Stimulated activated CD4-positive, alpha-beta T cell treated with anti-CD3 and anti-CD28 coated beads, TNF-alpha, amount 100 ng/mL, for 4 hours (primary cell): Measurements from ENCODE around the gene SCN8A.
"Not testable (repeated sequence)": the region's sequence is repeated elsewhere in the genome, so short reads cannot be mapped to it uniquely, and the experiment has no call there.

Source experiments
- DNase-seq, 3 experiments: peaks; one replicate each; pipeline ENCODE4 v3.0.0-alpha.2; 2020; ENCODE audit warnings: low read depth in 3 of 3

Gene SCN8A

GRCh38 chr12:51763743-51764142, 172.7 kb downstream of the SCN8A start:
- no peak for DNase-seq

DNA sequence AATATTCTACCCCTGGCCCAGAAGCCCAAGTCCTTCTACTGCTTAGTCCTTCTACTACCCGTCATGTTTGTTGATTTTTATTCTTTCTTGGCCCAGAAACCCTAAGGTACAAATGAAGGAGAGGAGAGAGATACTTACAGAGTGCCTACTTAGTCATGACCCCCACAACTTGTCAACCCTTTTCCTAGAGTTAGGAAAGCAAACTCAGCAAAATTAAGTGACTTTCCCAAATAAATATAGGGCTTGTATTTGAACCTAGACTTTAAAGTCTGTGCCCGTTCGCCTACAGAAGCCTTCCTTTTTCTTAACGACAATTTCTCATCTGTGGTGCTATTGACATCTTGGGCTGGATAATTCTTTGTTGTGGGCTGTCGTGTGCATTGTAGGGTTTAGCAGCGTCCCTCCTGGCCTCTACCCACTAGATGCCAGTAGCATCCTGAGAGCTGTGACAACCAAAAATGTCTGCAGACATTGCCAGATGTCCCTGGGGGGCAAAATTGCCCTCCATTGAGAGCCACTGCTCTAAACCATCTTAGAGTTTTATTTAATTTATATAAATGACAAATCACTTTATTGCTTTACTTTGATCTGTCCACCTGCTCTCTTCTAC, 175.1 kb downstream of the SCN8A start:
- DNase-seq, result no peak

- DNase-seq, result no peak
Observed at GRCh38 chr12:51771008-51771407, 180.0 kb downstream of the SCN8A start.

- no peak for DNase-seq
Observed at GRCh38 chr12:51773145-51773869, 182.3 kb downstream of the SCN8A start.

- DNase-seq, result no peak
Observed at GRCh38 chr12:51774933-51775332, 183.9 kb downstream of the SCN8A start.

GRCh38 chr12:51777457-51777856, 186.4 kb downstream of the SCN8A start:
- DNase-seq, result no peak

GRCh38 chr12:51777973-51778372, 186.9 kb downstream of the SCN8A start:
- DNase-seq, result no peak

- DNase-seq, result no peak
Observed at GRCh38 chr12:51779876-51780275, 188.8 kb downstream of the SCN8A start.

DNA sequence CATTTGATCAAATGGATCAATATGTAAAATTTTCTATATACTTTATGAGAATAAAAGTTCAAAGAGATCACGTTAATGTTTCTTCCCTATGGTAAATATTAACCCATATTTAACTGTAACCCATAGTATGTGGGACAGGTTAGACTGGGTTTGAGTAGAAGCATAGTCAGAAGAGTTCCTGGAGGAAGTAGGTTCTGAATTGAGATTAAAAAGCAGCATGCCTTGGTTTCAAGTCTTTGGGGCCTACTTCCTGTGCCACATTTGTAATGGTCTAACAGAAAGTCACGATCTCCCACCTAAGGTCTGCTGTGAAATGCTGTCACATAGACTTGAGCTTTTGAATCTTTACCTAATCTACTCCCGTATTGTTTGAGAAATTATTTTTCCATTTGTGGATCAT, 193.7 kb downstream of the SCN8A start:
- no peak for DNase-seq

DNA sequence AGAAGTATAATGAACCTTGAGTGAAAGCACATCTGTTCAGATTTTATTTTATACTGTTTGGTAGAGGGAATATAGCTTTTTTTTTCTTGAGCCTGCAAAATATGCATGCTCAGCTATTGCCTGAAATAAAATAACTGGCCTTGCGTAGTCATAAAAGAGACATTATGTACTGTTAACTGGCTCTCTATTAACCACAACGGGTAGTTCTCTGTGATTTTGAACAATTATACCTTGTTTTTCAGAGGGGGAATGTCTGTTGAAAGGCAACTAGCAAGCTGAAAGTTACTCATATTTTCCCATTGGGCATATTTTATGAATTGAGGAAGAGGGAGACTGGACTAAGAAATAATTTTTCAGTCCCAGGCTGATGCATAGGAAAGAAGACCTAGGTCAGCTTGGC, 194.9 kb downstream of the SCN8A start:
- DNase-seq, result no peak

DNA sequence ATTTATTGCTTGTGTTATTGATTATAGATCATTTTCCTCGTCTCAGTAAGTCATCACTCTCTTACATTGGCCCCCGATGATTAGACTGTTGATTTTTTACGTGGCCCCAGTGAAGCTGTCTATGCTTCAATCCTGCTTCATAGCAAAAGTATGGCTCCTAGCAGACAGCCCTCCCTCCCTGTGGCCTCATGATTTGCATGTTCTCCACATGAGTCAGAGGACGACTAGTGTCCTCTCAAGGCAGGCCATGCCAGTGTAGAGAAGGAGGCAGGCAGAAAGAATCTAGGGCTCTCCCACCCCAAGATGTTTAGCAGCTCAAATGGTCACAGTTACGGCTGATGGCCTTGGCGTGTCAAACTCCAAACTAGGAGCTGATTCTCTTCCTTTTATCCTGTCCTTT, 197.8 kb downstream of the SCN8A start:
- DNase-seq, result no peak

GRCh38 chr12:51792417-51792816, 201.4 kb downstream of the SCN8A start:
- no peak for DNase-seq

GRCh38 chr12:51793201-51793600, 202.2 kb downstream of the SCN8A start:
- DNase-seq, result no peak

DNA sequence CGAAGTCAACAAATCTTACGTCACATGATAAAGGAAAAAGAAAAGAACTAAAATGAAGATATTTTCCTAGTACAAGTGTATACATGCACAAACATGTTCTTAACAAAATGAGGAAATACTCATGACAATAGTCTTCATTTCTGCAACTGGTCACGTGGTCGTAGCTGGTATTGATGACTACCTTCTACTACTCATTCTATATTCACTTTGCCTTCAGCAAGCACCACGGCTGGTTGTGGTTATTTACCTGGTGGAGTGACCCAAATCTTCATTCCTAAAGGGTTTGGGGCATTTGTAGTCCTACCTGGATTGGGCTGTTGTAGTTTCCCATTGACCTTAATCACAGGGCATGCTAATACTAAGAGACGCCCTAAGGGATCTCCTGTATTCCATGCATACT, 206.3 kb downstream of the SCN8A start:
- DNase-seq, result no peak

GRCh38 chr12:51798051-51798450, 207.0 kb downstream of the SCN8A start:
- DNase-seq, result not testable (repeated sequence)

DNA sequence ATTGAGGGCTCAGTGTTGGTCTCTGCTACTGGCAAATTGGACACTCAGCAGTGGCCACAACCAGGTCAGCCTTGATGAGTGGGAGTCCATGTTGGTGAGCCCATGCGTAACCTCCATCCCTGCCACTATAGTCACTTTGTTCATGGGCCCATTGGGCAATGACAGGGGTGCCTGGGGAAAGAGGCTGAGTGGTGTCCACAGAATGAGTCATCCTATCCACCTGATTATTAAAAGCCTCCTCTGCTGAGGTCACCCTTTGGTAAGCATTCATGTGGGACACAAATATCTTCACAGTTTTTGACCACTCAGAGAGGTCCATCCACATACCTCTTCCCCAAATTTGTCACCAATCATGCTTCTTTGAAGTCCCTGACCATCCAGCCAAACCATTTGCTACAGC, 207.5 kb downstream of the SCN8A start:
- no peak for DNase-seq

GRCh38 chr12:51801027-51801426, 210.0 kb downstream of the SCN8A start:
- no peak for DNase-seq

GRCh38 chr12:51806896-51807295, 215.9 kb downstream of the SCN8A start:
- no peak for DNase-seq

DNA sequence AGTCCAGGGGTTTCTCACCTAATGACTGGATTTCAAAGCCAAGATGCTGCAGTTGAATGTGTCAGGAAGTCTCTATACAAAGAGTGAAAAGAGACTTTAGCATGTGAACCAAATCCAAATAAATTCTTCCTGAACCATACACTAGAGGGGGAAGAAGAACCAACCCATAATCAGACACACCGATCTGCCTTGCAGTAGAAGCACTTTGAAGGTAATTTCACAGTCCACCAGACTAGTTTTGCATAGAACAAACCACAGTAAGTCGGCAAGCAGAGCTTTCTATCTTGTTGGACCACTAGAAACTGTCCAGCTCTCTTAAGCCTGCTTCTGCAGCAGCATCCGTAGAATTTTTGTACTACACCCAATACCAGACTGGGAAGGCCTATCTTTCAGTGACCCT, 218.2 kb downstream of the SCN8A start:
- no peak for DNase-seq

GRCh38 chr12:51811203-51812202, 220.5 kb downstream of the SCN8A start:
- DNase-seq, result no peak

DNA sequence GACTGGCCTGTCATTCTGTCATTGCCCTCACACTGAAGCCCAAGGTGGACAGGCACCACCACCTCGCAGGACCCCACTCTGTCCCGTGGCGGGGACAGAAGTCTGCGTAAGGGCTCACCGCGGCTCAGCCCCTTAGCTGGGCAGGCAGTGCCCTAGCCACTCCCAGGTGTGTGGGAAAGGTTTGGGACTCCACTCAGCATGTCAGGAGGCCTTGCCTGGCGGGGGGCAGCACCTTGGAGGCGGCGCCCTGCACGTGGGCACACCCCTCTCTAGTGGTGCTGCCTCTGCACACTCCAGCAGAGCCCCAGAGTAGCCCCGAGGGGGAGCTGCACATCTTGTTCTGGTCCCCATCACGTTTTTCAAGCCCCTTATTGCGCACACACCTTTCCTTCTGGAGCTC, 221.8 kb downstream of the SCN8A start:
- no peak for DNase-seq

- no peak for DNase-seq
Observed at GRCh38 chr12:51813931-51814310, 222.9 kb downstream of the SCN8A start.
